HCT116 (cell line): ENCODE results near the gene DEFB116.

Experiments used
- CTCF ChIP-seq, 3 experiments: fragments of 200-600 bp in 1 of 3; sonication (generic) in 1 of 3; IDR thresholded peaks in 2 of 3; conservative IDR thresholded peaks in 1 of 3; 2 replicates each; pipeline ENCODE4 v1.5.1; 2012 to 2017; ENCODE audit warnings: low read depth in 2 of 3, low read length in 2 of 3, antibody characterized with exemption in 1 of 3, borderline replicate concordance in 1 of 3, control low read depth in 1 of 3, mild to moderate bottlenecking in 1 of 3, mixed read lengths in 1 of 3, mixed run types in 1 of 3, moderate library complexity in 1 of 3; ENCODE audit not compliant: insufficient read depth in 1 of 3
- EGR1 ChIP-seq: IDR thresholded peaks from 2 replicates; pipeline ENCODE4 v1.6.1; 2012; ENCODE audit warnings: low read depth
- EZH2 ChIP-seq: fragments of 200-600 bp; sonication (generic); IDR thresholded peaks from 2 replicates; pipeline ENCODE4 v1.6.1; 2017; ENCODE audit warnings: antibody characterized with exemption, mixed run types
- EZH2phosphoT487 ChIP-seq: fragments of 200-600 bp; IDR thresholded peaks from 2 replicates; pipeline ENCODE4 v1.6.1; 2018; ENCODE audit warnings: antibody characterized with exemption, borderline replicate concordance
- POLR2A ChIP-seq: IDR thresholded peaks from 2 replicates; pipeline ENCODE4 v1.7.0; 2011; ENCODE audit warnings: borderline replicate concordance; ENCODE audit not compliant: insufficient read depth, insufficient read length; ENCODE audit errors: extremely low read depth
- POLR2AphosphoS5 ChIP-seq: IDR thresholded peaks from 2 replicates; pipeline ENCODE4 v1.6.1; 2011; ENCODE audit warnings: mild to moderate bottlenecking, low read depth, low read length, moderate library complexity
- RAD21 ChIP-seq: IDR thresholded peaks from 2 replicates; pipeline ENCODE4 v1.6.1; 2012; ENCODE audit warnings: low read depth, mild to moderate bottlenecking
- TCF7L2 ChIP-seq: IDR thresholded peaks from 2 replicates; pipeline ENCODE4 v1.7.0; 2011; ENCODE audit warnings: borderline replicate concordance, inconsistent platforms; ENCODE audit not compliant: insufficient read depth, insufficient read length; ENCODE audit errors: extremely low read depth
- YY1 ChIP-seq: IDR thresholded peaks from 2 replicates; pipeline ENCODE4 v1.6.1; 2011; ENCODE audit warnings: low read length, low read depth, moderate library complexity, mild to moderate bottlenecking; ENCODE audit not compliant: insufficient replicate concordance; ENCODE audit errors: extremely low read depth
- TF ChIP-seq, protein P1 (sequence below): IDR thresholded peaks from 2 replicates; pipeline ENCODE4 v1.6.1; 2012
- TF ChIP-seq, protein P2 (sequence below): IDR thresholded peaks from 2 replicates; pipeline ENCODE4 v1.6.1; 2012; ENCODE audit warnings: low read depth

DNA sequence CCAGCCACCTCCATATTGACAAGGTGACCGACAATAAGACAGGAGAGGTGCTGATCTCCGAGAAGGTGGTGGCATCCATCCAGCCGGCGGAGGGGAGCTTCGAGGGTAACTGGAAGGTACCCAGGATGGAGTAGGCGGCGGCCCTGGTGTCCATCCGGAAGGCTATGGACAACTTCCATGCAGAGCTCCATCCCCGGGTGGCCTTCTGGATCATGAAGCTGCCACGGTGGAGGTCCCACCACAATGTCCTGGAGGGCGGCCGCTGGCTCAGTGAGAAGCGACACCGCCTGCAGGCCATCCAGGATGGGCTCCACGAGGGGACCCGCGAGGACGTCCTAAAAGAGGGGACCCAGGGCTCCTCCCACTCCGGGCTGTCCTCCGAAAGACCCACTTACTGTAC is 33.9 kb downstream of the DEFB116 start:
- no peak for TF ChIP-seq CTCF (IDR thresholded peaks at IDR 0.05 in 2 of 3, conservative IDR thresholded peaks at IDR 0.05 in 1 of 3; ENCODE audit: borderline replicate concordance in 1 of 3, insufficient read depth in 1 of 3, low read depth in 2 of 3, low read length in 2 of 3)
- no peak for TF ChIP-seq POLR2A
- TF ChIP-seq EGR1: no peak
- TF ChIP-seq RAD21: no peak
- TF ChIP-seq, protein P1, sequence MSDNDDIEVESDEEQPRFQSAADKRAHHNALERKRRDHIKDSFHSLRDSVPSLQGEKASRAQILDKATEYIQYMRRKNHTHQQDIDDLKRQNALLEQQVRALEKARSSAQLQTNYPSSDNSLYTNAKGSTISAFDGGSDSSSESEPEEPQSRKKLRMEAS: no peak
- TF ChIP-seq POLR2AphosphoS5: no peak
- no peak for TF ChIP-seq YY1
- TF ChIP-seq, protein P2, sequence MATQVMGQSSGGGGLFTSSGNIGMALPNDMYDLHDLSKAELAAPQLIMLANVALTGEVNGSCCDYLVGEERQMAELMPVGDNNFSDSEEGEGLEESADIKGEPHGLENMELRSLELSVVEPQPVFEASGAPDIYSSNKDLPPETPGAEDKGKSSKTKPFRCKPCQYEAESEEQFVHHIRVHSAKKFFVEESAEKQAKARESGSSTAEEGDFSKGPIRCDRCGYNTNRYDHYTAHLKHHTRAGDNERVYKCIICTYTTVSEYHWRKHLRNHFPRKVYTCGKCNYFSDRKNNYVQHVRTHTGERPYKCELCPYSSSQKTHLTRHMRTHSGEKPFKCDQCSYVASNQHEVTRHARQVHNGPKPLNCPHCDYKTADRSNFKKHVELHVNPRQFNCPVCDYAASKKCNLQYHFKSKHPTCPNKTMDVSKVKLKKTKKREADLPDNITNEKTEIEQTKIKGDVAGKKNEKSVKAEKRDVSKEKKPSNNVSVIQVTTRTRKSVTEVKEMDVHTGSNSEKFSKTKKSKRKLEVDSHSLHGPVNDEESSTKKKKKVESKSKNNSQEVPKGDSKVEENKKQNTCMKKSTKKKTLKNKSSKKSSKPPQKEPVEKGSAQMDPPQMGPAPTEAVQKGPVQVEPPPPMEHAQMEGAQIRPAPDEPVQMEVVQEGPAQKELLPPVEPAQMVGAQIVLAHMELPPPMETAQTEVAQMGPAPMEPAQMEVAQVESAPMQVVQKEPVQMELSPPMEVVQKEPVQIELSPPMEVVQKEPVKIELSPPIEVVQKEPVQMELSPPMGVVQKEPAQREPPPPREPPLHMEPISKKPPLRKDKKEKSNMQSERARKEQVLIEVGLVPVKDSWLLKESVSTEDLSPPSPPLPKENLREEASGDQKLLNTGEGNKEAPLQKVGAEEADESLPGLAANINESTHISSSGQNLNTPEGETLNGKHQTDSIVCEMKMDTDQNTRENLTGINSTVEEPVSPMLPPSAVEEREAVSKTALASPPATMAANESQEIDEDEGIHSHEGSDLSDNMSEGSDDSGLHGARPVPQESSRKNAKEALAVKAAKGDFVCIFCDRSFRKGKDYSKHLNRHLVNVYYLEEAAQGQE: no peak
- TF ChIP-seq TCF7L2: no peak
- no peak for TF ChIP-seq EZH2
- no peak for TF ChIP-seq EZH2phosphoT487
